Measurements from ENCODE around the gene CXCL14.
"Not testable (repeated sequence)": the region's sequence is repeated elsewhere in the genome, so short reads cannot be mapped to it uniquely, and the experiment has no call there.

CXCL14 gene

DNA sequence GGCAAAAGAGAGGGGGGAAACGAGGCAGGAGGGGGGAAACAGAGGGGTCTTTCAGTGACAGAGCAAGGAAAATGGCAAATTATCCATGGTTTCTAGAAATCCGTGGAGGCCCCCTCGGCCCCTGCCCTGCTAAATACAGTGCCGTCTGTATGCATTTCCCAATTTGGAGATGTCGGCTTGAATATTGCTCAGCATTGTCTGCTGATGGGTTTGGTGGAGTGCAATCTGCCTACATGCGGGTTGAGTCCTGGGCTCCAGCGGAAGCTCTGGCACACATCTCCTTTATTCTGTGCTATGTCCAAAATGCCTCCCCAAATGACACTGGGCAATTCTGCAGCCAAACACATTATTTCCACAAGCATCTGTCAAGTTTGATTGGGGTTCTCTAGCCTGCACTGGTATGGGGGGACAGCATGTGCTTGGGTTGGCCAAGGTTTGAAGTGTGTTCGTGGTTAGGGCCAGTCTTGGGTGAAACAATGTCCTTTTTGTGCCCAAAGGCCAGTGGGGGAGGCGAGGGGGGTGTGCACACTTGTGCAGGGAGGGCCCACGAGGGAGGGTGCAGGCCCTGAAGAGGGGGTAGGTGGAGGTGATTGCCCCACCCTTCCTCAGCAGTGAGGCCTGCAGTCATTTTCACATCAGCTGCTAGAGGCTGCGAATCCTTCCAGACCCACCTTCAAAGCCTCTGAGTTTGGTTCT is 36.8 kb downstream of the CXCL14 start:
- DNase-seq, result no peak

DNA sequence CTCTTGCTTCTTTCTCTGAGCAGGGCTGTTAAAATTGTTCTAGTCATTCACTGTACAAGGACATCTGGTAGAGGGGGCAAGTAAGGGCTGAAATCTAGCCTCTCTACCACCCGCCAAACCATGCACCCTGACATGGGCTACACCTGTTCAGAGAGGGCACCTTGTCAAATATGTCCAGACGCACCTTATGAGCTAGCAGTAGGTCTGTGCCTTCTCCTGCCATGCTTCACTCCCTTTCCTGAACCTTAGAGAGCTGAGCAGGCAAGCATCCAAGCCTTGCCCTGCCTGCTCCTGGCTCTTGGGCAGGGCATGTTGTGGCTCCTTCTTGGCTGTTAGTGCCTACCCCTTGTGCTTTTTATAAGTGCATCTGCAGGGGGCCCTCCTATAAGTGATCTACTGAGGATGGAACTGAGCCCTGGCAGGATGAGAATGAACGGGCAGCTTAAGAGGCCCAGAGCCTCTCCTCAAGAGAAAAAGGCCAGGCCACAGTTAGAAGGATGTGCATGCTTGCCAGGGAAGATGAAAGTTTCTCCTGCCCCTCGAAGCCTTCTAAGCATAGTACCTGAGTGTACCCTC is 39.3 kb downstream of the CXCL14 start:
- no peak for DNase-seq

DNA sequence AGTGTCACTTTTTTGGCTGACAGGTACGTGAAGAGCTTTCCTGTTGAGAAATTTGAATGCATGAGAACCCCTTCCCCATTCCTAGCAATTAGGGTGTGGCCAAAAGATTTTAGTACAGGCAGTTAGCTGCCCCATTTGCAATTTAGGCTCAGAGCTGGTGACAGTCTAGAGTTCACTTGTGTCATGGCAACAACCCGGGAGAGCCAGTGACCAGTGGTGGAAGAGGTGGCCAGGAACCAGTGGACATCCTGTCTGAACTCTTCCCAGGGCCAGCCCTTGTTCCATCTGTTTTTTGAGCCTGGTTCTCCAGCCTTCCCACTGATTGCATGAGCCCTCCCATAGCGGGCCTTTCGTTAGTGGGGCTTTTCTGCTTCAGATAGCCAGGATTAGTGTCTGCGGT is 40.5 kb downstream of the CXCL14 start:
- DNase-seq, result no peak

DNA sequence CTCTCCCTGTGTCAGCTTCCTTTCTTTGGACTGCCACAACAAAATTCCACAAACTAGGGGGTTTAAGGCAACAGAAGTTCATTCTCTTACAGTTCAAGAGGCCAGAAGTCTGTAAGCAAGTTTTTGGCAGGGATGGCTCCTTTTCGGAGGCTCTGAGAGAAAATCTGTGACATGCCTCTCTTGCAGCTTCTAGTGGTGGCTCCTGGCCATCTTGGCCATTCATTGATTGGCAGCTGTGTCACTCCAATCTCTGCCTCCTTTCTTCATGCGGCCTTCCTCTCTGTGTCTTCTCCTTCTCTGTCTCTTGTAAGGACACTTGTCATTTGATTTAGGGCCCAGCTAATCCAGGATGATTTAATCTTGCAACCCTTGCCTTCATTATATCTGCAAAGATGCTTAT is 41.0 kb downstream of the CXCL14 start:
- no peak for DNase-seq

DNA sequence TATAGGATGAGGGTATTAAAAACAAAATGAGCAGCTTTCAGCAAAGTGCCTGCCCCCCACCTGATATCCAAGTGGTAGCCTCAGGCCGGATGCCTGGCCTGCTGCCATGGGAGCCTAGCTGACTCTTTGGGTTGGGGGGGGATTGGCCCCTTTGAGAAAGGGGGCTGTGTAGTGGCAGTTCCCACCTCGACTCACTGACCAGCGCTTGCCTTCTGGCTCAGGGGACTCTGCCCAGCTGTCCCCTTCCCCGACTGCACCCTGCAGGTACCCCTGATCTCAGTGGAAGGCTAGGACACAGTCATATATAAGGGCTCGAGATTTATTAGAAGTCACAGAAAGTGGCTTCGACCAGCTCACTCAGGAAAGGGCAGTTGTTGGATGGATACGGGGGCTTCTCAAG is 41.5 kb downstream of the CXCL14 start:
- no peak for DNase-seq

DNA sequence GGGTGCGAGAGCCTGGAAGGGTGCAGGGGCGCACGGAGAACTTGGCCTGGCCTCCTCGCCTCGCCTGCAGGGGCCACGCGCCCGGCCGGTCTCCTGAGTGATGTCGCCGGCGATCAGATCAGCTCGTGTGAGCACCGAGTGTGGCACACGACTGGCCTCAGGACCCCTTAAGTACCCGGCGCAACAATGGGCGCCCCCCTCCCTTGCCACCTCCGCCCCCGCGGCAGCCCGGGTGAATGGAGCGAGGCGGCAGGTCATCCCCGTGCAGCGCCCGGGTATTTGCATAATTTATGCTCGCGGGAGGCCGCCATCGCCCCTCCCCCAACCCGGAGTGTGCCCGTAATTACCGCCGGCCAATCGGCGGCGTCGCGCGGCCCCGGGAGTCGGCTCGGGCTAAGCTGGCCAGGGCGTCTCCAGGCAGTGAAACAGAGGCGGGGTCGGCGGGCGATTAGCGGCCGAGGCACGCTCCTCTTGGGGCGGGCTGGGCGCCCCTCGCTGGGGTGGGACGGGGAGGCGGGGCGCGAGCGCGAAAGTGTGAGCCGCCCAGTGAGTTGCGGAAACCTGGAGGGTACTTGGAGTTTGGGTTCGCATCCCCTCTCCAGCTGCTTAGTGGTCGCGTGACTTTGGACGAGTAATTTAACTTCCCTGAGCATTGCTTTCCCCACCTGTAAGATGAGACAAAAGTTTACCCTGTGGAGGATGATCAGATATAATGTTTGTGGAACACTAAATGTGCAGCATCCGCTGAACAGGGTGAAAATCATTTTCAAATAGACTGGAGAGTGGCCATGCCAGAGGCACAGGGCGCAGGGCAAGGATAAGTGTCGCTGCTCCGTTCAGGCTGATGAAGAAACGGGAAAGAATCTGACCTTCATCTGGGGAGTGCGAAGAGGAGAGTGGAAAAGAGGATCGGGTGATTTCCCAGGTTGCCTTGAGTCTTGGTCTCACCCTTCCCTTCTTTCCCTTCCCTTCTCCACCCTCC is 42.7 kb downstream of the CXCL14 start, which contains the start of gene NEUROG1:
Gene NEUROG1, minus strand, starts transcription at position 145 of the 982 bp plus-strand sequence. CDS start 274 bp downstream, outside the sequence.
- no peak for DNase-seq

DNA sequence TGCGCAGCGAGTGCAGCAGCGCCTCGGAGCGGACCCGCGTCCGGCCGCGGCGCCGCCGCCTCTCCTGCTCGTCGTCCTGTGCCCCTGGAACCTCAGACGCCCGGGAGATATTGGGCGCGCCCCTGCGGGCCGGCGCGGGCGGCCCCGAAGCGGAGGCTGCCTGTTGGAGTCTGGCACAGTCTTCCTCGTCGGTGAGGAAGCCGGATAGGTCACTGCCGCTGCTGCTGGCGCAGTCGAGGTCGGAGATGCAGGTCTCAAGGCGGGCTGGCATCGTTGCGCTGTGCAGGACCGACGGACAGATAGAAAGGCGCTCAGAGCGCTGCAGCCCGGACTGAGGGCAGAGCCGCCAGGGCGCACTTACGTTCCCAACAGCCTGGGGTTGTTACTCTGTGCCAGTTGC is 43.4 kb downstream of the CXCL14 start:
- DNase-seq, result no peak

DNA sequence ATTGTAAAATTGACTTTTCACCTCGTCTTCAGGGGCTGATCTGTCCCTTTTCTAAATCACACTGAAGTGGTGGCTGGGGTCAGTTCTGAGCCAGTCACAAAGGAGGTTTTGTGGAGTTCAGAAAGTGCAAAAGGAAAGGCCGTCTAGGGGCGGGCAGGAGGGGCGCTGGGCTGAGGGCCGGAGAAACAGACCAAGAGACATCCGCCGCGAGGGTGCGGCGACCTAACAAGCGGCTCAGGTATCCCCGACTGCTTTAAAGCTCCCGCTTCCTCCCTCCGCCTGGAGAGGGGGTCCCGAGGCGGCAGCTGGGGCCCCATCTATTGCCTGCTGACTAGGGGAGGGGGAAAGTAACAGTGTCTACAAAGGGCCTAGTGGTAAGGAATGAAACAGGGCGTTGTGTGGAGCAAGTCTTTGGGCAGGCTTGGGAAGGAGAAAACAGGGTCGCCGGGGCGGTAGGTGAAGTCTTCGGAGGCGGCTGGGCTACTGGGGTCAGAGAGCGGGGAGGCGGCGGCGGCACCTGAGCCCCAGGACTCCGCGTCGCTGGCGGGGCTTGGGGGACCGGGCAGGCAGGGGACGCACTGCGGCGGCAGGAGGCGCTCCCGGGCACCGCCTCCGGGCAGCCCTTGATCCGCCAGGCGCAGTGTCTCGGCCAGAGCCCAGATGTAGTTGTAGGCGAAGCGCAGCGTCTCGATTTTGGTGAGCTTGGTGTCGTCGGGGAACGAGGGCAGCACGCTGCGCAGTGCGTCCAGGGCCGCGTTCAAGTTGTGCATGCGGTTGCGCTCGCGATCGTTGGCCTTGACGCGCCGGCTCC is 44.0 kb downstream of the CXCL14 start:
- no peak for DNase-seq

DNA sequence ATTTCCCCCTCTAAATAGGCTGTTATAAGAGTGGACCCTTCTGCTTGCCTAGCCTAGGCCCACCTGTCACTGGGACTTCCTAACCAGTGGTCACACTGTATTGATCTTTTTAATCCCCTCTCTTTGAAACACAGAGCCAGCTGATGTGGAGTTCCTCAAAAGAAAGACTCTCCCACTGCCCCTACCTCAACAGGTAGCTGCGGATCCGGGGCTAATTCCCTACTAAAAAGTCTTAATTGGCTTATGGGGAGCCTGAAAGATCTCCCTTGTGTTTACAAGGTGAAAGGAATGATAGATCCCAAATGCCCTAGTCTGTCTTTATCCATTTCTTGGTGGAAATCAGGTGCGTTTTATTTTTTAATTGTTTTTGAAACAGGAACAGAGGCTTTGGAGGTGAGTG is 45.0 kb downstream of the CXCL14 start:
- DNase-seq, result no peak

DNA sequence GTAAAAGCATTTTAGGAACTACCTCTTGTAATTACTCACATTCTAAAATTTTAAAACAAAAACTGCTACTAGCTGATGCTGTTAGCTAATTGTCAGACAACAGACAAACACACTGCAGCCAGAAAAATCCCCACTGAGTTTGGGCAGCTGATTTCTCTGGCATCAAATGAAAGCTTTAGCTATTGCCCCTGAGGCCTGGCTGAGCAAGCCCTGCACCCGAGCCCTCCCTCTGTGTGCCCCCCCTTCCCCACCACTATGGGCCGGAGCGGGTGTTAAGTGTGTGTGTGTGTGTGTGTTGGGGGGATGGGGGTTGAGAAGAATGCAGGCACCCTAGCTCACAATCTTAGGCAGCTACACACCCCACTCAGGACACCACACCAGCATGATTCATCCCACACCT is 45.5 kb downstream of the CXCL14 start:
- DNase-seq, result no peak

DNA sequence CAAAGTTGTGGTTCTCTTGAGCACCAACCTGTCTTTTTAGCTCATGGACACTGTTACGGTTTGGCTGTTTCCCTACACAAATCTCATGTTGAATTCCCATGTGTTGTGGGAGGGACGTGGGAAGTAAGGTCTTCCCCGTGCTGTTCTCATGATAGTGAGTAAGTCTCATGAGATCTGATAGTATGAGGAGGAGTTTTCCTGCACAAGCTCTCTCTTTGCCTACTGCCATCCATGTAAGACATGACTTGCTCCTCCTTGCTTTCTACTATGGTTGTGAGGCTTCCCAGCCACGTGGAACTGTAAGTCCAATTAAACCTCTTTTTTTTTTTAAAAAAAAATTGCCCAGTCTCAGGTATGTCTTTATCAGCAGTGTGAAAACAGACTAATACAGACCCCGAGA is 49.2 kb downstream of the CXCL14 start:
- DNase-seq, result not testable (repeated sequence)

DNA sequence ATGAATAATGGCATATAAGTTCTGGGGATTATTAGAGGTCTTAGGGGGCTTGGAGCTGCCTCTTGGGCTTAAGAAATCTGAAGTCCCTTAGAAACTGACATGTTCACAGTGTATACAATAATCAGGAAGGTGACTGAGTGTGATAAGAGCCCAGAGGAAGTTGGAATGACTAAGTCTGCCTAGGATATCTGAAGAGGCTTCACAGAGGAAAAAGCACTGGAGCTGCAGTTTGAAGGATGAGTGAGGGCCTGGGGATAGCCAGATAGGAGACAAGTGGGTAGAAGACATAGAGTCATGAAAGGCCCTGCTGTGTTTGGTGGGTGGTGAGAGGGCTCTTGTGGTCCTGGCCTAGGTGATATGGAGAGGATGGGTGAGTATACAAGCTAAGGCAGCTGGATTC is 51.9 kb downstream of the CXCL14 start:
- no peak for DNase-seq

DNA sequence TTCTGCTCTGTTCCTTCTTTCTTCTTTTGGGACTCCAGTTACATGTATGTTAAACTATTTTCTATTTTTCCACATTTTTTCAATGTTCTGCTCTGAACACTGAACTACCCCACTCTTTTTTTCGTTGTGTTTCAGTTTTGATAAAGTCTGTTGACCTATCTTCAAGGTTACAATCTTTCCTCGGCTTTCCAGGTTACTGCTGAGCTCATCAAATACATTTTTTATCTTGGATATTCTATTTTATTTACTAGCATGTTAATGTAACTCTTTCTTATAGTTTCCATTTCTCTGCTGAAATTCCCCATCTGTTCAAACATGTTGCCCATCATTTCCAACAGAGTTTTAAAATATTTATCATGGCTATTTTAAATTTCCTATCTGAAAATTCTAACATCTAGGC is 56.8 kb downstream of the CXCL14 start:
- DNase-seq, result no peak
